ENCODE data around the gene CAMSAP2.

DNA sequence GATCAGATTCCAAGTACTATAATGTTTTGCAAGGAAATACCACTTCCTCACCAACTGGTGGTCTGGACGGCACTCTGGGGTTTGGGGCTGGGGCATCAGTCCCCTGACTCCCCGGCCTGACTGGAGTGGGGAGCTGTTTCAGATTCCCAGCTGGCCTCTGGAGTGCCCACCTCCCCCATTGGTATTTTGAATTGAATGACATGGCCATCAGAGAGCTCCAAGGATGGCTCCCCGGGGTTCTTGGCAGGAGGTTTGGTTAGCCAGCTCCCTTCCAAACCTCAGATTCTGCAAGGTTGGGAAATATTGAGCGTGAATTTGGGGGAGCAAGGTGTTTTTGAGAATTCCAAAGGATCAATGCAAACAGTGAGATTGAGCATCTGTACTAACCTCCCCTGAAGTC is 153.9 kb downstream of the CAMSAP2 start:
- TF ChIP-seq, protein P1, sequence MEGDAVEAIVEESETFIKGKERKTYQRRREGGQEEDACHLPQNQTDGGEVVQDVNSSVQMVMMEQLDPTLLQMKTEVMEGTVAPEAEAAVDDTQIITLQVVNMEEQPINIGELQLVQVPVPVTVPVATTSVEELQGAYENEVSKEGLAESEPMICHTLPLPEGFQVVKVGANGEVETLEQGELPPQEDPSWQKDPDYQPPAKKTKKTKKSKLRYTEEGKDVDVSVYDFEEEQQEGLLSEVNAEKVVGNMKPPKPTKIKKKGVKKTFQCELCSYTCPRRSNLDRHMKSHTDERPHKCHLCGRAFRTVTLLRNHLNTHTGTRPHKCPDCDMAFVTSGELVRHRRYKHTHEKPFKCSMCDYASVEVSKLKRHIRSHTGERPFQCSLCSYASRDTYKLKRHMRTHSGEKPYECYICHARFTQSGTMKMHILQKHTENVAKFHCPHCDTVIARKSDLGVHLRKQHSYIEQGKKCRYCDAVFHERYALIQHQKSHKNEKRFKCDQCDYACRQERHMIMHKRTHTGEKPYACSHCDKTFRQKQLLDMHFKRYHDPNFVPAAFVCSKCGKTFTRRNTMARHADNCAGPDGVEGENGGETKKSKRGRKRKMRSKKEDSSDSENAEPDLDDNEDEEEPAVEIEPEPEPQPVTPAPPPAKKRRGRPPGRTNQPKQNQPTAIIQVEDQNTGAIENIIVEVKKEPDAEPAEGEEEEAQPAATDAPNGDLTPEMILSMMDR (IDR thresholded peaks at IDR 0.05; ENCODE audit: poor library complexity) = no peak
- TF ChIP-seq EZH2phosphoT487 (IDR thresholded peaks at IDR 0.05; ENCODE audit: low read depth, severe bottlenecking, unreplicated experiment) = no peak
- no peak for TF ChIP-seq EZH2 (IDR thresholded peaks at IDR 0.05; ENCODE audit: borderline replicate concordance)
